Bronchial epithelial cell (primary cell): ENCODE measurements around the gene NUPR1. TPM values are rescaled to one million over a fixed set of nuclear protein-coding genes. Genes with fewer than 3 reads are reported as not detected.
"Not testable (repeated sequence)": the region's sequence is repeated elsewhere in the genome, so short reads cannot be mapped to it uniquely, and the experiment has no call there.

Experiments used
- DNase-seq: peaks from one replicate; pipeline ENCODE4 v3.0.0-alpha.2; 2010; ENCODE audit warnings: low read depth
- FAIRE-seq: peaks from 2 replicates; lab custom pipeline; 2011; peaks lifted over from hg19 to GRCh38; lab: Jason Lieb, UNC
- H3K27me3 ChIP-seq: 2 replicates; pipeline ENCODE4 v1.5.1; 2011; ENCODE audit warnings: low read length; ENCODE audit not compliant: control insufficient read depth, insufficient read depth
- H3K36me3 ChIP-seq: 2 replicates; pipeline ENCODE4 v1.5.1; 2011; ENCODE audit warnings: low read length; ENCODE audit not compliant: control insufficient read depth, insufficient read depth
- H3K4me3 ChIP-seq: 2 replicates; pipeline ENCODE4 v1.5.1; 2011; ENCODE audit warnings: mild to moderate bottlenecking, low read depth, low read length, control low read depth
- CTCF ChIP-seq: IDR thresholded peaks from 2 replicates; pipeline ENCODE4 v1.5.1; 2011; ENCODE audit warnings: mild to moderate bottlenecking, moderate library complexity, low read length, control low read depth, inconsistent platforms; ENCODE audit not compliant: insufficient read depth, severe bottlenecking
- total RNA-seq: library from RNA; depleted of rRNA; stranded (reverse); fragments of >200 nt; gene quantifications from 2 replicates; pipeline ENCODE4 v1.2.1, GENCODE V29; 2014

The NUPR1 gene
- total RNA-seq, 1 donor from 2014 or later, result 65.3 TPM

GRCh38 chr16:28549301-28549899, 10.6 kb upstream of the NUPR1 start:
- FAIRE-seq, result no peak

GRCh38 chr16:28548306-28548802, 9.6 kb upstream of the NUPR1 start:
- Histone ChIP-seq H3K36me3 (no peaks in the 10 kb centered on the region), H3K27me3 (no peaks in the 10 kb centered on the region), H3K4me3 (no peak overlapping the region)
- FAIRE-seq (no peak), DNase-seq (no peak)
- no peak for TF ChIP-seq CTCF

More at GRCh38 chr16:28549301-28549899, 10.6 kb upstream of the NUPR1 start:
- peak; percentile 45 for TF ChIP-seq CTCF
- peak; percentile 34 for DNase-seq
- H3K4me3 ChIP-seq, result no peak overlapping the region
- no peaks in the 10 kb centered on the region for H3K27me3 ChIP-seq
- H3K36me3 ChIP-seq, result no peaks in the 10 kb centered on the region

GRCh38 chr16:28546626-28547025, 7.9 kb upstream of the NUPR1 start:
- no peak for DNase-seq
- TF ChIP-seq CTCF, result no peak
- FAIRE-seq, result no peak
- H3K4me3 ChIP-seq, result no peak overlapping the region
- H3K27me3 ChIP-seq, result no peaks in the 10 kb centered on the region
- H3K36me3 ChIP-seq, result no peaks in the 10 kb centered on the region

GRCh38 chr16:28545964-28546363, 7.2 kb upstream of the NUPR1 start:
- H3K4me3 ChIP-seq, DNase-seq, H3K27me3 ChIP-seq, H3K36me3 ChIP-seq, FAIRE-seq: not testable (repeated sequence)

- no peak for TF ChIP-seq CTCF
- Histone ChIP-seq H3K36me3 (no peaks in the 10 kb centered on the region), H3K4me3 (no peak overlapping the region), H3K27me3 (no peaks in the 10 kb centered on the region)
- FAIRE-seq (no peak), DNase-seq (no peak)
Measured at GRCh38 chr16:28544998-28545397, 6.2 kb upstream of the NUPR1 start.

GRCh38 chr16:28543072-28543471, 4.3 kb upstream of the NUPR1 start:
- Histone ChIP-seq H3K36me3 (no peaks in the 10 kb centered on the region), H3K27me3 (no peaks in the 10 kb centered on the region), H3K4me3 (no peak overlapping the region)
- DNase-seq (peak; percentile 59), FAIRE-seq (no peak)
- no peak for TF ChIP-seq CTCF
